Endothelial cell of umbilical vein (primary cell): ENCODE results near the gene C9orf152. TPM values are rescaled to one million over a fixed set of nuclear protein-coding genes. Genes with fewer than 3 reads are reported as not detected.
A peak's percentile ranks its signal among the peaks of the same experiment; 100 is the strongest.

Experiments used
- BruUV-seq: library from RNA; stranded (reverse); fragments of 400-500 nt; replicated peaks from 2 replicates; lab custom pipeline; 2021; lab: Mats Ljungman, UMichigan
- CTCF ChIA-PET: fragments of 300-600, 350-600 bp; sonication (Branson Sonifier 250); formaldehyde crosslinking; loops from one replicate; lab custom pipeline; 2021; ENCODE audit warnings: antibody characterized with exemption, inconsistent platforms; lab: Charles Lee
- POLR2A ChIA-PET: fragments of 300-600, 350-600 bp; sonication (Branson Sonifier 250); formaldehyde crosslinking; loops from one replicate; lab custom pipeline; 2021; ENCODE audit warnings: antibody characterized with exemption, inconsistent platforms; lab: Charles Lee
- DNase-seq: peaks from one replicate; pipeline ENCODE4 v3.0.0-alpha.2; 2011; ENCODE audit warnings: low read depth, low spot score
- FAIRE-seq: peaks from 2 replicates; lab custom pipeline; 2011; peaks lifted over from hg19 to GRCh38; lab: Jason Lieb, UNC
- H2AFZ ChIP-seq: 2 replicates; pipeline ENCODE4 v1.6.0; 2012; ENCODE audit warnings: low read depth, low read length, control low read depth, inconsistent platforms
- H3K27ac ChIP-seq: 2 replicates; pipeline ENCODE4 v1.5.1; 2011; ENCODE audit warnings: low read depth, mild to moderate bottlenecking, control low read depth, low read length, moderate library complexity; ENCODE audit not compliant: insufficient read depth
- H3K27me3 ChIP-seq, 2 experiments: 2 replicates each; pipeline versions ENCODE4 v1.6.0 to v1.6.1; 2011; ENCODE audit warnings: low read length in 2 of 2, mixed read lengths in 1 of 2; ENCODE audit not compliant: control insufficient read depth in 2 of 2, insufficient read depth in 2 of 2
- H3K36me3 ChIP-seq, 2 experiments: 2 replicates in 1 of 2; 3 replicates in 1 of 2; pipeline ENCODE4 v1.5.1; 2011; ENCODE audit warnings: low read length in 2 of 2, mild to moderate bottlenecking in 1 of 2, moderate library complexity in 1 of 2; ENCODE audit not compliant: control insufficient read depth in 2 of 2, insufficient read depth in 2 of 2; ENCODE audit errors: extremely low read depth in 1 of 2
- H3K4me1 ChIP-seq: 3 replicates; pipeline ENCODE4 v1.5.1; 2011; ENCODE audit warnings: mild to moderate bottlenecking, low read length; ENCODE audit not compliant: control insufficient read depth, insufficient read depth; ENCODE audit errors: extremely low read depth
- H3K4me2 ChIP-seq: 2 replicates; pipeline ENCODE4 v1.6.1; 2011; ENCODE audit warnings: low read length, control low read depth, mixed read lengths; ENCODE audit not compliant: insufficient read depth
- H3K4me3 ChIP-seq, 3 experiments: fragments of 200-600 bp in 1 of 3; sonication (generic), shearing (Covaris generic) in 1 of 3; replicated peaks in 1 of 3; 2 replicates each; pipeline ENCODE4 v1.5.1; 2011 to 2016; ENCODE audit warnings: control low read depth in 3 of 3, low read length in 3 of 3, mild to moderate bottlenecking in 2 of 3, inconsistent platforms in 1 of 3, low read depth in 1 of 3, moderate library complexity in 1 of 3; ENCODE audit not compliant: insufficient read depth in 1 of 3
- H3K79me2 ChIP-seq: 2 replicates; pipeline ENCODE4 v1.6.0; 2012; ENCODE audit warnings: low read length, inconsistent platforms; ENCODE audit not compliant: control insufficient read depth, insufficient read depth
- H3K9ac ChIP-seq: replicated peaks from 2 replicates; pipeline ENCODE3; 2011; ENCODE audit warnings: low read length, control low read depth; ENCODE audit not compliant: insufficient read depth; ENCODE audit errors: extremely low read depth
- H3K9me1 ChIP-seq: replicated peaks from 3 replicates; pipeline ENCODE4 v1.6.0; 2011; ENCODE audit warnings: mild to moderate bottlenecking, low read length; ENCODE audit not compliant: control insufficient read depth, insufficient read depth; ENCODE audit errors: extremely low read depth
- H3K9me3 ChIP-seq: replicated peaks from 2 replicates; pipeline ENCODE4 v1.5.1; 2012; ENCODE audit warnings: low read length, inconsistent platforms; ENCODE audit not compliant: control insufficient read depth, insufficient read depth
- H4K20me1 ChIP-seq: replicated peaks from 2 replicates; pipeline ENCODE3; 2011; ENCODE audit warnings: mild to moderate bottlenecking, low read length; ENCODE audit not compliant: control insufficient read depth, insufficient read depth; ENCODE audit errors: extremely low read depth
- EZH2 ChIP-seq: IDR thresholded peaks from 2 replicates; pipeline ENCODE4 v1.6.1; 2012; ENCODE audit warnings: borderline replicate concordance, low read depth, mild to moderate bottlenecking, moderate library complexity, low read length, inconsistent platforms; ENCODE audit not compliant: severe bottlenecking
- FOS ChIP-seq: IDR thresholded peaks from 2 replicates; pipeline ENCODE4 v1.6.1; 2011; ENCODE audit warnings: mild to moderate bottlenecking, low read length, moderate library complexity, borderline replicate concordance; ENCODE audit not compliant: insufficient read depth
- GATA2 ChIP-seq: IDR thresholded peaks from 2 replicates; pipeline ENCODE4 v1.7.0; 2011; ENCODE audit warnings: low read depth, mild to moderate bottlenecking, moderate library complexity, mixed read lengths, low read length; ENCODE audit not compliant: insufficient read length, insufficient read depth
- JUN ChIP-seq: IDR thresholded peaks from 2 replicates; pipeline ENCODE4 v1.6.1; 2011; ENCODE audit warnings: borderline replicate concordance, low read depth; ENCODE audit not compliant: insufficient read length, insufficient read depth
- MYC ChIP-seq: IDR thresholded peaks from one replicate; pipeline ENCODE4 v1.6.1; 2011; ENCODE audit warnings: mild to moderate bottlenecking, low read depth, low read length
- POLR2A ChIP-seq: IDR thresholded peaks from 2 replicates; pipeline ENCODE4 v1.6.1; 2012; ENCODE audit warnings: low read depth, mild to moderate bottlenecking, control low read depth, low read length
- POLR2AphosphoS5 ChIP-seq: IDR thresholded peaks from 2 replicates; pipeline ENCODE4 v1.6.1; 2012; ENCODE audit warnings: low read depth, mild to moderate bottlenecking, control low read depth, low read length, moderate library complexity; ENCODE audit not compliant: insufficient read depth
- dilution Hi-C: fragments of 300-500 bp; cut with MboI; formaldehyde crosslinking; loops from one replicate; pipeline ENCODE4 v1.15.0; 2019; ENCODE audit warnings: low sequenced_read_pairs; ENCODE audit not compliant: extremely low pct_ligation_motif_present
- intact Hi-C: fragments of 100-400 bp; cut with micrococcal nuclease; formaldehyde crosslinking; loops from one replicate; pipeline ENCODE4 v1.10.0; 2022
- polyA plus RNA-seq, 4 experiments: library from polyadenylated mRNA; depleted of rRNA in 3 of 4; stranded (reverse) in 3 of 4; unstranded in 1 of 4; fragments of >200 nt; gene quantifications; 2 replicates each; pipeline versions ENCODE4 v1.2.1 to v1.2.3, GENCODE V29; 2011 to 2012; ENCODE audit warnings: missing spikeins in 1 of 4
- total RNA-seq: library from RNA; stranded (reverse); gene quantifications from 2 replicates; pipeline ENCODE4 v1.2.3, GENCODE V29; 2021
- TF ChIP-seq, protein P1 (sequence below): IDR thresholded peaks from 2 replicates; pipeline ENCODE4 v1.6.1; 2011; ENCODE audit not compliant: insufficient read depth, insufficient read length
- TF ChIP-seq, protein P2 (sequence below), 2 donors: IDR thresholded peaks; 1 replicate in 1 of 2; 2 replicates in 1 of 2; pipeline ENCODE4 v1.5.1; 2011; ENCODE audit warnings: low read length in 2 of 2, mild to moderate bottlenecking in 2 of 2, moderate library complexity in 2 of 2, control low read depth in 1 of 2, inconsistent platforms in 1 of 2, low read depth in 1 of 2; ENCODE audit not compliant: insufficient read depth in 1 of 2; ENCODE audit errors: extremely low read depth in 1 of 2

Gene C9orf152
- total and polyA plus RNA-seq, 2 donors (not counting 3 experiments of a cell fraction or from before 2014, with no cell fraction given) = not detected

DNA sequence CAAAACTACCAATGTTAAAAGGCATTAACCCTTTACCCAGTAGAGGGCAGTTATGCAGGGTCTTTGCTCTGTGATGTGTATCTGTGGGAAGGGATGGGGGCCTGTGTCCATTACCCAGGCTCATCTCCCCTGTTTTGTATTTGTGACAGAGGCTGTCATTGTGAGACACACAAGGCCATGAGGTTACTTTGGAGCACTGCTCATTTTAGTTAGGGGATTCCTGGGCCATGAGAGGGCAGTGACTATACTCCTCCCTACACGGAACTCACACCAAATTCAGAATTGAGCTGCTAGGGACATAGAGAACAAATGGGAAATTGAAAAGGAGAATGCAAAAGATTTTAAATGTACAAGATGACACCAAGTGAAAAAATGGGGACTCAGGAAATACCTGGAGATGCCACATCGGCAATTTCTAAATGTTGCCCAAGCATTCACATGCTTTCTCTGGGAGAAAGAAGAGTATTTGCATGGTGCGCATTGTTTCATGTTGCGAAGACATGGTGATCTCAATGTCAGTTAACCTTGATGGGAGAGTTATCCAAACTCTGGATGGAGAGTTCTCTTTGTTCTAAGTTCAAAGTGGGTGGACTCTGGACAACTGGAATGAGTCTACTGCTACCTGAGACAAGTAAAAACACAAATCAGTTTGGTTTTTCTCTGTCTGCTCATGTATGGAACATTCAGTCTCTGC is 32.5 kb downstream of the C9orf152 start:
- Histone ChIP-seq H2AFZ (no peak overlapping the region), H3K36me3 (peaks cover 0 to 9% of the 10 kb centered on the region in 2 experiments), H3K4me3 (no peak overlapping the region), H3K79me2 (no peaks in the 10 kb centered on the region), H3K27me3 (no peaks in the 10 kb centered on the region), H3K27ac (no peak overlapping the region), H3K4me1 (peaks cover 6% of the 10 kb centered on the region), H3K9ac (no peak overlapping the region), H3K9me1 (no peaks in the 10 kb centered on the region), H3K4me2 (no peak overlapping the region), H4K20me1 (no peaks in the 10 kb centered on the region), H3K9me3 (no peaks in the 10 kb centered on the region)
- no TSS peak for BruUV-seq
- no peak for FAIRE-seq
- dilution Hi-C loops = no loop called here
- intact Hi-C loops = no loop called here
- ChIA-PET CTCF (no interaction called here), POLR2A (no interaction called here)
- TF ChIP-seq POLR2A (no peak), POLR2AphosphoS5 (no peak), JUN (no peak), GATA2 (no peak), EZH2 (no peak)
- TF ChIP-seq, protein P1, sequence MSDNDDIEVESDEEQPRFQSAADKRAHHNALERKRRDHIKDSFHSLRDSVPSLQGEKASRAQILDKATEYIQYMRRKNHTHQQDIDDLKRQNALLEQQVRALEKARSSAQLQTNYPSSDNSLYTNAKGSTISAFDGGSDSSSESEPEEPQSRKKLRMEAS = no peak
- no peak for DNase-seq

DNA sequence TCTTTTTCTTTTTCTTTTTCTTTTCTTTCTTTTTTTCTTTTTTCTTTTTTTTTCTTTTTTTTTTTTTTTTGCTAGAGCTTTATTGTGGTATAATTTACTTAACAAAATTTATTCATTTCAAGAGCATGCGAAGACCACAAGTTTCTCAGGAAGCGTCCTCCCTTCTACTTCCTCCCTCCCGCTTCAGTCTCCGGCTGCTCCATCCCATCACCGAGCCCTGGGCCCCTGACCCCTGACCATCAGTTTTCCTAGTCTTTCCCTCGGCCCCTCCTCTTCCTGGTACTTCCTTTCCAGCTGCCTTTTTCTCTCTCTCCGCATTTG is 34.7 kb downstream of the C9orf152 start:
- intact Hi-C loops = no loop called here
- H3K4me2 ChIP-seq = no peak overlapping the region

More for the DNA sequence above, 34.7 kb downstream of the C9orf152 start:
- ChIA-PET CTCF (interaction anchor here (0.6 to 1.9 kb wide), 5 partner anchors 10 to 1331 kb away, joined by 3 to 9 read pairs (median 4); no protein-coding TSS in a partner anchor), POLR2A (interaction anchor here (0.6 kb wide), 1 partner anchor 9 kb away, joined by 6 read pairs; no protein-coding TSS in a partner anchor)
- FAIRE-seq = peak; percentile 33
- dilution Hi-C loops = loop anchor here (25.0 kb wide), 1 partner anchor 261 kb away; no protein-coding TSS in a partner anchor
- peaks cover 9% of the 10 kb centered on the region for H3K79me2 ChIP-seq
- no peak overlapping the region for H3K4me3 ChIP-seq
- TF ChIP-seq EZH2 (no peak), POLR2AphosphoS5 (no peak), FOS (no peak), POLR2A (no peak), MYC (no peak), GATA2 (no peak), JUN (no peak)
- TF ChIP-seq, protein P1 = no peak
- TF ChIP-seq, protein P2, sequence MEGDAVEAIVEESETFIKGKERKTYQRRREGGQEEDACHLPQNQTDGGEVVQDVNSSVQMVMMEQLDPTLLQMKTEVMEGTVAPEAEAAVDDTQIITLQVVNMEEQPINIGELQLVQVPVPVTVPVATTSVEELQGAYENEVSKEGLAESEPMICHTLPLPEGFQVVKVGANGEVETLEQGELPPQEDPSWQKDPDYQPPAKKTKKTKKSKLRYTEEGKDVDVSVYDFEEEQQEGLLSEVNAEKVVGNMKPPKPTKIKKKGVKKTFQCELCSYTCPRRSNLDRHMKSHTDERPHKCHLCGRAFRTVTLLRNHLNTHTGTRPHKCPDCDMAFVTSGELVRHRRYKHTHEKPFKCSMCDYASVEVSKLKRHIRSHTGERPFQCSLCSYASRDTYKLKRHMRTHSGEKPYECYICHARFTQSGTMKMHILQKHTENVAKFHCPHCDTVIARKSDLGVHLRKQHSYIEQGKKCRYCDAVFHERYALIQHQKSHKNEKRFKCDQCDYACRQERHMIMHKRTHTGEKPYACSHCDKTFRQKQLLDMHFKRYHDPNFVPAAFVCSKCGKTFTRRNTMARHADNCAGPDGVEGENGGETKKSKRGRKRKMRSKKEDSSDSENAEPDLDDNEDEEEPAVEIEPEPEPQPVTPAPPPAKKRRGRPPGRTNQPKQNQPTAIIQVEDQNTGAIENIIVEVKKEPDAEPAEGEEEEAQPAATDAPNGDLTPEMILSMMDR (IDR thresholded peaks at IDR 0.05; ENCODE audit: extremely low read depth in 1 of 2, insufficient read depth in 1 of 2, low read depth in 1 of 2, low read length in 2 of 2) = no peak
- H3K27ac ChIP-seq = no peak overlapping the region
- H3K4me1 ChIP-seq = peaks cover 4% of the 10 kb centered on the region
- peaks cover 14 to 23% of the 10 kb centered on the region in 2 experiments for H3K36me3 ChIP-seq
- no TSS peak for BruUV-seq
- H4K20me1 ChIP-seq = no peaks in the 10 kb centered on the region
- H3K9me3 ChIP-seq = no peaks in the 10 kb centered on the region
- no peaks in the 10 kb centered on the region for H3K9me1 ChIP-seq
- no peak overlapping the region for H2AFZ ChIP-seq
- no peak overlapping the region for H3K9ac ChIP-seq
- DNase-seq = no peak
- H3K27me3 ChIP-seq = no peaks in the 10 kb centered on the region
